H1 (cell line): ENCODE measurements around the gene CPA2. TPM values are rescaled to one million over a fixed set of nuclear protein-coding genes. Genes with fewer than 3 reads are reported as not detected.
"Not testable (repeated sequence)": the region's sequence is repeated elsewhere in the genome, so short reads cannot be mapped to it uniquely, and the experiment has no call there.

Experiments
- CTCF ChIA-PET: fragments of 300-600 bp; sonication (Branson Sonifier 250); formaldehyde crosslinking; loops from one replicate; lab custom pipeline; 2021; ENCODE audit not compliant: partially characterized antibody; lab: Charles Lee
- POLR2A ChIA-PET: fragments of 300-600 bp; sonication (Branson Sonifier 250); formaldehyde crosslinking; loops from one replicate; lab custom pipeline; 2021; ENCODE audit warnings: inconsistent platforms; ENCODE audit not compliant: partially characterized antibody; lab: Charles Lee
- DNase-seq, 2 experiments: peaks; one replicate each; pipeline versions ENCODE4 v3.0.0 to v3.0.0-alpha.2; 2010 to 2022; ENCODE audit warnings: low spot score in 2 of 2, low read depth in 1 of 2, mixed read lengths in 1 of 2
- FAIRE-seq: peaks from 2 replicates; lab custom pipeline; 2011; peaks lifted over from hg19 to GRCh38; lab: Jason Lieb, UNC
- H2AFZ ChIP-seq: 2 replicates; pipeline ENCODE4 v1.8.1; 2012; ENCODE audit warnings: low read length, inconsistent platforms
- H2AK5ac ChIP-seq: 2 replicates; pipeline ENCODE4 v1.6.1; 2013; ENCODE audit warnings: low read depth, low read length
- H2BK120ac ChIP-seq: replicated peaks from 2 replicates; pipeline ENCODE3; 2013; ENCODE audit warnings: low read depth, low read length, inconsistent platforms
- H2BK12ac ChIP-seq: 2 replicates; pipeline ENCODE4 v1.6.1; 2013; ENCODE audit warnings: low read depth, low read length
- H2BK15ac ChIP-seq: 2 replicates; pipeline ENCODE4 v1.6.1; 2013; ENCODE audit warnings: low read length
- H2BK20ac ChIP-seq: 2 replicates; pipeline ENCODE4 v1.6.1; 2013; ENCODE audit warnings: low read length
- H2BK5ac ChIP-seq: 2 replicates; pipeline ENCODE4 v1.6.1; 2013; ENCODE audit warnings: low read depth, low read length
- H3K14ac ChIP-seq: 2 replicates; pipeline ENCODE4 v1.6.1; 2013; ENCODE audit warnings: inconsistent platforms; ENCODE audit not compliant: insufficient read length
- H3K18ac ChIP-seq: 2 replicates; pipeline ENCODE4 v1.6.1; 2013; ENCODE audit warnings: low read length; ENCODE audit errors: extremely low read depth
- H3K23ac ChIP-seq: 2 replicates; pipeline ENCODE4 v1.6.1; 2013; ENCODE audit warnings: inconsistent platforms; ENCODE audit not compliant: insufficient read length
- H3K23me2 ChIP-seq: 2 replicates; pipeline ENCODE4 v1.6.1; 2013; ENCODE audit warnings: low read depth, low read length
- H3K27ac ChIP-seq: 2 replicates; pipeline ENCODE4 v1.6.1; 2011; ENCODE audit warnings: low read depth, low read length, inconsistent platforms
- H3K27me3 ChIP-seq, 4 experiments: replicated peaks in 1 of 4; 1 replicate in 1 of 4; 2 replicates in 3 of 4; pipeline versions ENCODE4 v1.6.1 to v1.8.1; 2011 to 2013; ENCODE audit warnings: low read length in 3 of 4, mild to moderate bottlenecking in 3 of 4, inconsistent platforms in 2 of 4, mixed read lengths in 2 of 4, moderate library complexity in 1 of 4; ENCODE audit not compliant: control insufficient read depth in 3 of 4, insufficient read depth in 3 of 4; ENCODE audit errors: extremely low read depth in 1 of 4
- H3K36me3 ChIP-seq, 4 experiments: 2 replicates each; pipeline versions ENCODE4 v1.6.1 to v1.8.1; 2011 to 2013; ENCODE audit warnings: mild to moderate bottlenecking in 4 of 4, low read length in 3 of 4, moderate library complexity in 2 of 4, control low read depth in 1 of 4, inconsistent platforms in 1 of 4; ENCODE audit not compliant: insufficient read depth in 4 of 4, control insufficient read depth in 2 of 4
- H3K4ac ChIP-seq: replicated peaks from 2 replicates; pipeline ENCODE3; 2013; ENCODE audit warnings: low read length, low read depth, mixed read lengths, inconsistent platforms; ENCODE audit not compliant: insufficient read length
- H3K4me1 ChIP-seq, 4 experiments: replicated peaks in 1 of 4; 1 replicate in 1 of 4; 2 replicates in 3 of 4; pipeline versions ENCODE4 v1.6.1 to v1.8.1; 2011 to 2013; ENCODE audit warnings: low read length in 3 of 4, inconsistent platforms in 2 of 4, mixed read lengths in 1 of 4; ENCODE audit not compliant: insufficient read depth in 4 of 4, control insufficient read depth in 3 of 4
- H3K4me2 ChIP-seq, 2 experiments: 2 replicates each; pipeline versions ENCODE4 v1.6.1 to v1.8.1; 2011 to 2013; ENCODE audit warnings: low read depth in 2 of 2, low read length in 2 of 2, control low read depth in 1 of 2, inconsistent platforms in 1 of 2, mild to moderate bottlenecking in 1 of 2; ENCODE audit not compliant: insufficient read depth in 1 of 2
- H3K4me3 ChIP-seq, 4 experiments: fragments of 200-600, 300-600 bp in 1 of 4; sonication (generic), shearing (Covaris generic), sonication (Bioruptor Twin) in 1 of 4; 2 replicates each; pipeline versions ENCODE4 v1.5.1 to v1.8.1; 2011 to 2016; ENCODE audit warnings: low read length in 4 of 4, low read depth in 3 of 4, control low read depth in 2 of 4, inconsistent platforms in 2 of 4, mild to moderate bottlenecking in 2 of 4, mixed read lengths in 1 of 4, moderate library complexity in 1 of 4; ENCODE audit not compliant: insufficient read depth in 2 of 4; ENCODE audit errors: extremely low read depth in 1 of 4
- H3K56ac ChIP-seq: replicated peaks from 2 replicates; pipeline ENCODE3; 2013; ENCODE audit warnings: low read depth, mild to moderate bottlenecking, mixed read lengths, low read length, inconsistent platforms; ENCODE audit not compliant: insufficient read length
- H3K79me1 ChIP-seq: 2 replicates; pipeline ENCODE4 v1.6.1; 2013; ENCODE audit warnings: low read depth, low read length, control low read depth
- H3K79me2 ChIP-seq, 2 experiments: 2 replicates each; pipeline versions ENCODE4 v1.6.1 to v1.8.1; 2012 to 2013; ENCODE audit warnings: low read length in 2 of 2, mild to moderate bottlenecking in 2 of 2, inconsistent platforms in 1 of 2; ENCODE audit not compliant: insufficient read depth in 2 of 2, control insufficient read depth in 1 of 2
- H3K9ac ChIP-seq, 4 experiments: replicated peaks in 1 of 4; 1 replicate in 1 of 4; 2 replicates in 3 of 4; pipeline versions ENCODE4 v1.6.1 to v1.8.1; 2011 to 2013; ENCODE audit warnings: low read depth in 3 of 4, low read length in 3 of 4, control low read depth in 2 of 4, mild to moderate bottlenecking in 2 of 4, moderate library complexity in 2 of 4, inconsistent platforms in 1 of 4; ENCODE audit errors: extremely low read depth in 1 of 4
- H3K9me3 ChIP-seq, 2 experiments: 2 replicates each; pipeline versions ENCODE4 v1.6.1 to v1.8.1; 2012 to 2013; ENCODE audit warnings: mild to moderate bottlenecking in 2 of 2, moderate library complexity in 2 of 2, control low read depth in 1 of 2, inconsistent platforms in 1 of 2, low read depth in 1 of 2, low read length in 1 of 2, mixed read lengths in 1 of 2; ENCODE audit not compliant: insufficient read depth in 2 of 2
- H4K20me1 ChIP-seq, 2 experiments: replicated peaks in 1 of 2; 2 replicates each; pipeline versions ENCODE3 to v1.8.1; 2011 to 2013; ENCODE audit warnings: inconsistent platforms in 2 of 2, low read length in 2 of 2, mild to moderate bottlenecking in 1 of 2; ENCODE audit not compliant: insufficient read depth in 2 of 2, control insufficient read depth in 1 of 2
- H4K5ac ChIP-seq: 2 replicates; pipeline ENCODE4 v1.6.1; 2013; ENCODE audit warnings: low read length, low read depth, mixed read lengths, inconsistent platforms; ENCODE audit not compliant: insufficient read length
- H4K8ac ChIP-seq: 2 replicates; pipeline ENCODE4 v1.8.0; 2013; ENCODE audit warnings: mild to moderate bottlenecking, moderate library complexity, low read length, inconsistent platforms; ENCODE audit not compliant: insufficient read depth; ENCODE audit errors: extremely low read depth
- H4K91ac ChIP-seq: replicated peaks from 2 replicates; pipeline ENCODE3; 2013; ENCODE audit warnings: low read length, mixed read lengths, inconsistent platforms; ENCODE audit not compliant: insufficient read length
- WGBS, 2 experiments: shearing (Covaris generic) in 1 of 2; methylation state at CpG; one replicate each; pipeline versions ENCODE4 v1.1.6 to v1.1.7; 2013 to 2015; ENCODE audit warnings: low lambda C conversion rate in 2 of 2, mixed read lengths in 2 of 2, inconsistent platforms in 1 of 2, low coverage in 1 of 2, missing lambda C conversion rate in 1 of 2; ENCODE audit not compliant: insufficient replicate concordance in 2 of 2, insufficient coverage in 1 of 2, insufficient read length in 1 of 2; ENCODE audit errors: extremely low coverage in 1 of 2, missing lambda C conversion rate in 1 of 2; 5-methylcytosine and 5-hydroxymethylcytosine counted together
- polyA plus RNA-seq, 7 experiments: library from polyadenylated mRNA; depleted of rRNA in 3 of 7; stranded (reverse) in 5 of 7; unstranded in 2 of 7; fragments of >200 nt in 5 of 7; fragments of 200-250 nt in 2 of 7; gene quantifications; 1 replicate in 5 of 7; 2 replicates in 1 of 7; 4 replicates in 1 of 7; pipeline versions ENCODE4 v1.2.1 to v1.2.3, GENCODE V29; 2011 to 2013; ENCODE audit warnings: missing spikeins in 2 of 7, mixed read lengths in 2 of 7
- total RNA-seq: library from RNA; stranded (reverse); fragmentation: NEBNext Ultra II Directional; extraction: Animal tissue kit (Norgen Biotek cat#: 25700); gene quantifications from 2 replicates; pipeline ENCODE4 v1.2.1, GENCODE V29; 2021

CPA2 gene
- total and polyA plus RNA-seq, 2 of the 8 experiments (the other 6 are each of a cell fraction or from before 2014, with no cell fraction given): 0.21 TPM; not detected in 1

DNA sequence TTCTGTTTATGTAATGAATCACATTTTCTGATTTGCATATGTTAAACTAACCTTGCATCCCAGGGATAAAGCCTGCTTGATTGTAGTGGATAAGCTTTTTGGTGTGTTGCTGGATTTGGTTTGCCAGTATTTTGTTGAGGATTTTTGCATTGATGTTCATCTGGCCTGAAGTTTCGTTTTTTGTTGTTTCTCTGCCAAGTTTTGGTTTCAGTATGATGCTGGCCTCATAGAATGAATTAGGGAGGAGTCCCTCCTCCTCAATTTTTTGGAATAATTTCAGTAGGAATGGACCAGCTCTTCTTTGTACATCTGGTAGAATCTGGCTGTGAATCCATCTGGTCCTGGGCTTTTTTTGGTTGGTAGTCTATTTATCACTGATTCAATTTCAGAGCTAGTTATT, 23.2 kb upstream of the CPA2 start:
- POLR2A ChIA-PET, H2BK15ac ChIP-seq, H4K91ac ChIP-seq, H3K27me3 ChIP-seq, H2BK5ac ChIP-seq, H3K9ac ChIP-seq, H4K20me1 ChIP-seq, H2AFZ ChIP-seq, H2BK120ac ChIP-seq, H3K4me3 ChIP-seq, H3K14ac ChIP-seq, H4K8ac ChIP-seq, H3K23me2 ChIP-seq, H3K23ac ChIP-seq, H3K18ac ChIP-seq, H4K5ac ChIP-seq, H3K9me3 ChIP-seq, H2BK12ac ChIP-seq, H2AK5ac ChIP-seq, FAIRE-seq, H3K79me2 ChIP-seq, H3K4me2 ChIP-seq, H3K4me1 ChIP-seq, DNase-seq, H3K36me3 ChIP-seq, H3K4ac ChIP-seq, H2BK20ac ChIP-seq, H3K56ac ChIP-seq, H3K79me1 ChIP-seq, H3K27ac ChIP-seq: not testable (repeated sequence)
- CTCF ChIA-PET: interaction anchor here (0.8 to 2.5 kb wide), 21 partner anchors 17 to 671 kb away, joined by 3 to 15 read pairs (median 4); partner anchors contain the start of genes CPA1, MEST and TMEM209
- WGBS, 2 experiments: 73% methylated on average over 1 of the region's 1 CpG; no CpG with 5 or more reads in 1 of the 2 experiments

GRCh38 chr7:130246491-130246890, 20.2 kb upstream of the CPA2 start:
- H3K56ac ChIP-seq, H3K4ac ChIP-seq, H3K18ac ChIP-seq, H2BK5ac ChIP-seq, H3K79me1 ChIP-seq, H3K23ac ChIP-seq, H3K23me2 ChIP-seq, H2AFZ ChIP-seq, H4K8ac ChIP-seq, DNase-seq, H2BK12ac ChIP-seq, H4K91ac ChIP-seq, FAIRE-seq, H3K14ac ChIP-seq, H2BK15ac ChIP-seq, H3K9me3 ChIP-seq, H3K36me3 ChIP-seq, H3K79me2 ChIP-seq, POLR2A ChIA-PET, H3K4me1 ChIP-seq, H3K27ac ChIP-seq, H3K4me2 ChIP-seq, H4K5ac ChIP-seq, H2BK20ac ChIP-seq, H2BK120ac ChIP-seq, H3K9ac ChIP-seq, H3K4me3 ChIP-seq, H4K20me1 ChIP-seq, H2AK5ac ChIP-seq, H3K27me3 ChIP-seq: not testable (repeated sequence)
- CTCF ChIA-PET: interaction anchor here (0.6 kb wide), 1 partner anchor 156 kb away, joined by 3 read pairs; no protein-coding TSS in a partner anchor
- WGBS, 2 experiments: 94% methylated on average over 1 of the region's 1 CpG; no CpG with 5 or more reads in 1 of the 2 experiments
